Measurements from ENCODE around the gene ADGRL4.
A peak's percentile ranks its signal among the peaks of the same experiment; 100 is the strongest.
"Not testable (repeated sequence)": the region's sequence is repeated elsewhere in the genome, so short reads cannot be mapped to it uniquely, and the experiment has no call there.

The ADGRL4 gene

DNA sequence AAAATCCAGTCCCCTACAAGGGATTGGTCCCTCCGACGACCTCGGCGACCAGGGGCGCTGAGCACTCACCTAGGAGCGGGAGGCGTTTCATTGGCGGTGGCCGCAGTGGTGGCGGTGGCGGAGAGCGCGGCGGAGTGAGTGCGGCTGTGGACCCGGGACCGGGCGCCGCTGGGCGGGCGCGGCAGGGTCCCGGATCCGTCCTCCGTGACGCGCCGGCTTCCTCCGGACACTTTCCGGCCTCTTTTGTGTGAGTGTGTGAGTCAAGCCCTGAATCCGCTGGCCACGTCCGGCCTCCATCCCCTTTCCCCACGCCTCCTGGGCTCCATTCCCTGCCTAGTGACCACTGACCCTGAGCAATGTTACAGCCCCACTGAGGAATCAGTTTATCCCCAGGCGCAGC is at the start of gene ADGRL4:
ADGRL4 (minus strand) TSS at position 167 of the 400 bp plus-strand sequence; CDS start at position 91, 76 bp downstream.
- DNase-seq, result no peak

DNA sequence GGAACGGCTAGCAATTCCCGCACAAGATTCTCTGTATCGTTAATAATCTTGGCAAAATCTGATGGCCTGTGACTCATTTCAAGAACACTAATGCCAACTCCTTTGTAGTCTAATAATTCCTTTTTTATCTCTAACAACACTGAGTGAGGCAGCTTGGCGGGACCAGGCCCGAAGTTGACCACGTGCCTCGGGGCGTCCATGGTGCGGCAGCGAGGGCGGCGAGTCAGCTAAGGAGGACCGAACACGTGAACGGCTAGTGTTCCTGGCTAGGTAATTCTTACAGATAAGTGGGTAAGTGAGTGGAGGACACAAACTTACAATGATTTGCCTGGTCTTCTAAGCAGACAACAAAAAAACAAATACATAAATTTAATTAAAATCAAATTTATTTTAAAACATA is 49.3 kb upstream of the ADGRL4 start:
- no peak for DNase-seq

GRCh38 chr1:79052829-79053449 is 46.4 kb upstream of the ADGRL4 start:
- peak; percentile 7 for DNase-seq

GRCh38 chr1:79044974-79045650 is 38.6 kb upstream of the ADGRL4 start:
- DNase-seq, result no peak

DNA sequence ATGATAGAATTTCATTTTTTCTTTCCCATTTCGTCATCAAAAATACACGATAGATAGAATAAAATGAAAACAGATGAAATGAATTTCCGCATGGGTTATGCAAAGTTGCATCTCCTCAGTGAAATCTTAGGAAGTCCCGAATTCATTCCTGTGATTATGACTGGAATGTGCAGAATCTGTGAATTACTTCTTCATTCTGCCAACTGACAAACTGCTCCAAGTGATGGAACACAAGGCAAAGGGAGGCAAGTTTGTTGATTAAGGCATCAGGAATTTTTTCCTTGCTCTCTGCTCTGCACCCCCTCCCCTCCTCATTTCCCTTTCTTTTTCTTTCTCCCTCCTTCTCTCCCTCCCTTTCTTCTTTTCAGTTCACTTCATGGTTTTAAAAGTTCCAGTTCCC is 37.0 kb upstream of the ADGRL4 start:
- no peak for DNase-seq

DNA sequence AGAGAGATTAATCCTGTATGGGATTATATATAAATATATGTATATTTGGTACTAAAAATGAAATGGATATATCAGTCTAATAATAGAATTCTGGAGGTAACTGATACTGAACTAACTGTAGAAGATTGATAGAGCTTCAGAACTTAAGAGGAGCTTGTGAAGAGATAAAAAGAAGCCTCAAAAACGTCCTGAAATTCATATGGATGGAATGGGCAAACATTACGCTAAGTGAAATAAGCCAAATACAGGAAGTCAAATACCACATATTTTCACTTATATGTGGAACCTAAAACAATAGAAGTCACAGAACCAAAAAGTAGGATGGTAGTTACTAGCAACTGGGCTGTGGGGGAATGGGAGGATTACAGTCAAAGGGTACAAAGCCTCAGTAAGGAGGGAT is 36.0 kb upstream of the ADGRL4 start:
- no peak for DNase-seq

DNA sequence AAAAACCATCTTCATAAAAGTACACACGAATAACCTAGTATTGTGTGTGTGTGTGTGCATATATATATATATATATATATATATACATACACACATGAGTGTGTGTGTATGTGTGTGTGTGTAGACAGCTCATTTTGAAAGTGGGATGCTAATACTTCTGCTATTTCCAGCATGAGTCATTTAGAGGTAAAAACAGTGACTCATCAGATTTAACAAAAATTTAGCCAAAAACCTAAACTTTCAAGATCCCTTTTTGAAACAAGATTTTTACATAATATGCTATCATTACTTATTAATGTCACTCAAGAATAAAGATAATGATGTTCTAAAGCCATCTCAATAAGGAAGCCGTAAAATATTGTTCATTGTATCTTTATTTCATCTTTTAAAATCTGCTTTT is 35.6 kb upstream of the ADGRL4 start:
- no peak for DNase-seq

- no peak for DNase-seq
These were observed 35.1 kb upstream of the ADGRL4 start for GRCh38 chr1:79041666-79042065.

DNA sequence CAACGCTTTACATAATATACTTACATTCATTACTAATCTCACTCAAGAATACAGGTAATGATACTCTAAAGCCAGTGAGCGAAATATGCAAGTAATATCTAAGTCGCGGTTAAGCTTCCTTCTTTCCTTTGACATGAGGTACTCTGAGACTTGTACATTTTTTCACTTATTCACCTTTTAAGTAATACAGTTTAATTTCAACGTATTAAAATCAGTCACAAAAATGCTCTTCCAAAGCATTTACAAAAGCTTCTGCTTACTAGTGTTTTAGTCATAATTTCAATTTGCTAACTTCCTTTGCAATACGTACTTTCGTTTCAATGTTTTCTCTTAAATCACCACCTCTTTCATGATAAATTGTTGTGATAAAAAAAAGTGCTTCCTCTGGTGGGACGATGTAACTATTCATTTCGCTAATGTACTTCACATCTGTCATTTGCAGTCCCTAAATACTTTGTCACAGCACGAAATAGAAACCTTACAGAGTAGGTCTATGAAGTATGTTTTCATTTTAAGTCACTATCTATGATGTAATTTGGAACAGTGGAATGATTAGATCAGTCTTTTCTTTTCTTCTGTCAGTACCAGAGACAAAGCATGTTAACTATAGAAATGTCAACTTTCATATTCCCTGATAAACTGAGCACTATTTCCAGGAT is 34.0 kb upstream of the ADGRL4 start:
- peak; percentile 4 for DNase-seq

- DNase-seq, result no peak
These were observed 30.6 kb upstream of the ADGRL4 start for GRCh38 chr1:79037085-79037484.

- DNase-seq, result no peak
These were observed 6.0 kb upstream of the ADGRL4 start for GRCh38 chr1:79012500-79012899.

DNA sequence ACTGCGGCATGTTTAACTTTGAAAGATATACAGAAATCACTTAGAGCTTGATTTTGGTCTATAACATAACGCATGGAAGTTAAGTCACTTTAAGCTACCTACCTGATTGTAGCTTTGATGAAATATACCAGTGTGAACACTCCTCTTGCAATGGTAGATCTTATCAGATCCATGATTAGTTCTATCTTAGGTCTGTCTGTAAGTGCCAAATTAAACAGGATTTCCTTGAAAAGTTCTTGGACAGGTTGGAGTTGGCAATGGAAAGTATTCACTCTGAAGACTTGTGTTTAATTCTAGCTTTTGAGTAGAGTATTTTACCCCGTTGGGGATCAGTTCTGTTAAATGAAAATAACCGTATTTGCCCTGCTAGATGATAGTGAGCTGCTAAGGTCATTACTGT is 4.1 kb upstream of the ADGRL4 start:
- DNase-seq, result no peak

GRCh38 chr1:79005945-79006344 is 585 bp downstream of the ADGRL4 start:
- DNase-seq, result no peak

GRCh38 chr1:79004916-79005315 is 1.6 kb downstream of the ADGRL4 start:
- DNase-seq, result no peak

GRCh38 chr1:78996791-78997190 is 9.7 kb downstream of the ADGRL4 start:
- DNase-seq, result no peak

GRCh38 chr1:78987042-78987441 is 19.5 kb downstream of the ADGRL4 start:
- DNase-seq, result no peak

DNA sequence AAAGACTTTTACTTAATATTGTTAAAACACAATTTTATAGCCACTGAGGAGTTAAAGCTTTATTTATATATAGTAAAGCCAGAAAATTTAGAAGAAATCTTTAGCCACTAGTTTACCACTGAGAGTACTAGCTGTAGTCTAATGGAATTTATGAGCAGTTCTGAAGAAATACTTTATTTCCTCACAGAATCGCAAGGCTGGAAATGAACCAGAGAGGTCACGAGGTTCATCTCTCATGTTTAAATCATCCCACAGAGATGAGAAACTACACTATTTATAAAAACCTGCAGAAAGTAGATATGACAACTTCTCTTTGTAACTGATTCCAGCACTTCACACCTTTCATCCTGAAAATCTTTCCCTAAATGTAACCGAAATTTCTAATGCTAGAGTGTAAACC is 26.0 kb downstream of the ADGRL4 start:
- DNase-seq, result no peak

DNA sequence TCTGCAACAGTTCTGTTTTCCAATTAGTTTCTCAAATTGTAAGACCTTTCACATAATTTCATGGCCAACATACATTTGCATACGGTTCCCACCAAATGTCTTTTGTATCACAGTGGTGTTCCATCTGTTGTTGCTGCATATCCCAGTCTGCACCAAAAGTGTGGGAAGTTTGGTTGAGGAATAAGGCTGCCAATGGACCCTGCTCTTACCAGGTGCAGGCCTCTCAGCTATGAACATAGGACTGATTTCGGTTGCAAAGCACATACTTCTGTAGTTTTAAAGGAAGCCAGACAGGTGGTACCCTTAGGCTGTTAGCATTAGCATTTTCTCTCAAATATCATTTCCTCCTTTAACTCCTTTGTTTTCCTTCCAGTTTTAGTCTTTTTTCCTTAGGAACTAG is 33.8 kb downstream of the ADGRL4 start:
- no peak for DNase-seq

- not testable (repeated sequence) for DNase-seq
These were observed 39.4 kb downstream of the ADGRL4 start for GRCh38 chr1:78967091-78967490.

- no peak for DNase-seq
These were observed 47.8 kb downstream of the ADGRL4 start for GRCh38 chr1:78958711-78959110.

GRCh38 chr1:78950826-78951225 is 55.7 kb downstream of the ADGRL4 start:
- DNase-seq, result no peak

DNA sequence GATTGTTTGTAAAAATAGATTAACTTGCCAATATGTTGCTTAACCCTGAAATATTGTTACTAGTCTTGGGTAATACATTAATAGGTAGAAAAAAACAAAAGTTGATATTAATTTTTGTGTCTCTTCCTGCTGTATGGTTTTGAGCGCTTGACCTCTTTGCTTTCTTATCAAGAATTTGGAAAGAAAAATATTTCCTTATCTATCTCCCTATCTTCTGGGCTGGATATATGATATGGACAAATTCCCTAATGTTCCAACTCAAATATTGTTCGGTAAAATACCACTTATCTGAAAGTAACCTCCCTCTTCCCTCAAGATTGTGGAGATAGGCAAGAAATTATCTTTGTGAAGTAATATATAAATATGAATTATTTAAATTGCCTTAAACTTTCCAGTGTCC is 57.3 kb downstream of the ADGRL4 start:
- no peak for DNase-seq

GRCh38 chr1:78919150-78919549 is 87.4 kb downstream of the ADGRL4 start:
- no peak for DNase-seq

GRCh38 chr1:78918157-78918556 is 88.4 kb downstream of the ADGRL4 start:
- DNase-seq, result no peak

Measured in KG1 (cell line).